DMS 273 (cell line): ENCODE measurements around the gene SLC4A1.

ENCODE experiments used
- DNase-seq: peaks from one replicate; lab custom pipeline; 2025; ENCODE audit not compliant: unreplicated experiment; lab: John Stamatoyannopoulos, UW

SLC4A1 gene

DNA sequence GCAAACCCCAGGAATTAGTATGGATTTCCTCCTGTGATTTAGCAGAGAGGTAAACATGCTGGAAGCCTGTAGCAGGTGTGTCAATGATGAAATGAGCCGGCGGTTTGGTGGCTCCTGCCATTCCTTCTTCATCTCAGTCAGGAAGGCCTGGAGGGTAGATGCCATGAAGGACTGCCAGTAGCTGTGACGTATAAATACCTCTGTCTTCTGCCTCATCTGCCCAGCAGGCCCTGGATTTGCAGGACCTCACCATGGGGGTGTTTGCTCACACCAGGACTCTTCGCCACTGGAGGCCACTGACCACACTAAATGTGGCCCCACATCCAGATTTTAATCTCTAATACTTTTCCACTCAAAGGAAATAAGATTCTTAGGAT lies 16.1 kb upstream of the SLC4A1 start:
- no peak for DNase-seq

DNA sequence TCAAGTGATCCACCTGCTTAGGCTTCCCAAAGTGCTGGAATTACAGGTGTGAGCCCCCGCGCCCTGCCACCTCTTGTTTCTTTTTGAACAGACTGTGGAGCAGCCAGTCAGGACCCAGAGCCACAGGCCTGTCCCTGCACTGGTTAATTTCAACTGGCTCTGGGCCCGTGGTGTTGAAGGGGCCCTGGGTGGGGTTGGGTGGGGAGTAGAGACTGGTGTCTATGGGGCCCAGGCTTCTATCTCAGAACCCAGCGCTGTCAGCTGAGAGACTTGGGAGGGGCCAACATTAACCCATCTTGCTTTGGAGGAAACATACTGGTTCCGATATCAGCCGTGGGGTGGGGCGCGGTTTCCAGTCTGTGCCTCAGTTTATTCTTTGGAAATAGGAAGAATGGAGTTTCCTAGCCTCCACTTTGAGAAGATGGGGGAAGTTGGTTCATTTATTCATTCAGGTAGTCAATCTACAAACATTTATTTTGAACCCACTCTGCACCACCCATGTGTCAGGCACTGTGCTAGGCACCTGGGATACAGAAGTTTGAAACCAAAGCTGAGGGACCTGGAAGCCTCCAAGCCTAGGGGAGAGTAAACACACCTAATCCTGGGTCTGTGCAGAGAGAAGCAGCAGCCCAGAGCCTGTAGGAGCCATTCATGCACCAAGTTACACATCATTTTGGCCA lies 15.5 kb upstream of the SLC4A1 start:
- DNase-seq = no peak

DNA sequence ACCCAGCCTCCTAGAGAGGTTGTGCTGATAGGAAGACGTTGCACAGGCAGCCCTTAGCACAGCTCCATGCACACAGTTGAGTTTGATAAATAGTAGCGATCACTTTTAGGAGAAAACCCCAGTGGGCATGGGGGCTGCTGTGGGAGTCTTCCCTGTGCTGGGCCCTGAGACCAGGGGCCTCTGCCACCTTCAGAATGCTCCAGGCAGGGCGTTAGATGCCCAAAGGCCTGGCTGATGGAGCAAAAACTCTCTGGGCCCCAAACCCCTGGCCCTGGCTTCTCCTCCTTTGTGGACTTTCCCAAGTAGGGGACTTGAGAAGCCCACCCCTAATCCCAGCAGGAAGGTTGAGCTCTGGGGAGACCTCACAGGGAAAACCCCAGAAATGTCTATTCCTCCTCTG lies 14.3 kb upstream of the SLC4A1 start:
- no peak for DNase-seq

DNA sequence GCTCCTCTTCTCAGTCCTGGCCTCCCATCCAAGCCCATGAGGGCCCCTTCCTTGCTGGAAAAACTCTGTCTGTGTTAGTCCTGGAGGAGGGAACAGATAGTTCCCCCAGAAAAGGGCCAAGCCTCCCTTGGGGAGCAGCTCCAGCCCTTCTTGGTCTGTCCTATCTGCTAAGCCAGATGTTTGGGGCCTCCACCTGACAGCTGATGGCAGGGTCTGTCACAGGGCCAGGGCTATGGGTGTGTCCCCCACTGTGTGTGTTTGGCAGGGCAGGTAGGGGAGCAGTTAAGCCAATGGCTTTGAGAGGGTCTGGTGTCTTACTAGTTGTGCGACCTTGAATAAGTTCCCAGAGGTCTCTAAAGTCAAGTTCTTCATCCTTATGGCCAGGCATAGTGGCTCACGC lies 13.6 kb upstream of the SLC4A1 start:
- no peak for DNase-seq

DNA sequence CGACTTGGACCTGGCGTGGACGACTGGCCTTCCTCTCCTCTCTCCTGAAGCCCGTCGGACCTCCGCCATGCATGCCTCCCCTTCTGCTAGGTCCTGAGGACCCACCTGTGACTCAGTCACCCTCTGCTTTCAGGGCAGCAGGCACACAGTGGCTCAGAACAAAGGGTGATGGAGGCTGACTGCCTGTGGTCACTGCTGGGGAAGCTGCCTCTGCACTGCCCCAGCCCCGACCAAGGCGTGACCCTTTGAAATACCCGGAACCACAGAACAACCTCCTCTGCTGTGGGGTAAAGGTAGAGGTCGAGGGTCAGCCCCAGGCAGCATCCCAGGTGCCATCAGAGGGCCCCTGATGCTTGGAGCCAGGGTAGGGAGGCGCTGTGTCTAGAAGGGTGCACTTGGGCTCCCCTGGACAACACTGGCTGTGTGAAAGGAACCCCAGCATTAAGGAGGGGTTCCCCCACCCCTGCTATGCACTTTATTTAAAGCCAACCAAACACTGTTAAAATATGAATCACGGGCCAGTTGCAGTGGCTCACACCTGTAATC lies 12.5 kb upstream of the SLC4A1 start:
- no peak for DNase-seq

DNA sequence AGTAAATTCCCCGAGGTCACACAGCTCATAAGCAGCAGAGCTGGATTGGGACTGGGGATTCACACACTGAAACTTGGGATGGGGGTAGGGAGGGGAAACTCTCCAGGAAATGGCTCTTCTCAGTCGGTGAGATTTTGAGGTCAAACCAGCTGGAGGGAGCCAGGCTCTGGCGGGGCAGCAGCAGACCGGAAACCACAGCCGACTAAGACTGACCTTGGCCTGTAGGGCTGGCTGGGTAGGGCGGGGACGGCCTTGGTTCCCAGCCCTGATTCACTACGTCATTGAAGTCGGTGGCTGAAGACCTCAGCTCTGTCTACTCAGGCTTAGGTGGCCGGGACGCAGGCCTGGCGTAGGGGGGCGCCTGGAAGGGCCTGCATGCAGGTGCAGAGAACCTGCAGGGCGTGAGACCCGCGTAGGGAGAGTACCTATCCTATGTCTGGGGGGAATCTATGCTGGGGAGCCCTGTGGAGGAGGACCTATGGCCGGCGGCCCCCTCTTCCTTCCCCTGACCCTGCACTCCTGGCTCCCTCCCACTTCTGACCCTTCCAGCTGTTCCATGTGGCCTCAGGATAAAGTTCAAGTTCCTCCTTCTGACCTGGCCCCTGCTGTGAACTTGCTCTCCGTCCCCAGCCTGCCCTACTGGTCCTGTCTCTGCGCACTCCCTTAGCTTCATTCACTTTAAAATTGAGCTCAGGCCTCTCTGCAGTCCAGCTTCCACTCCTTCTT lies 11.9 kb upstream of the SLC4A1 start:
- DNase-seq = no peak

DNA sequence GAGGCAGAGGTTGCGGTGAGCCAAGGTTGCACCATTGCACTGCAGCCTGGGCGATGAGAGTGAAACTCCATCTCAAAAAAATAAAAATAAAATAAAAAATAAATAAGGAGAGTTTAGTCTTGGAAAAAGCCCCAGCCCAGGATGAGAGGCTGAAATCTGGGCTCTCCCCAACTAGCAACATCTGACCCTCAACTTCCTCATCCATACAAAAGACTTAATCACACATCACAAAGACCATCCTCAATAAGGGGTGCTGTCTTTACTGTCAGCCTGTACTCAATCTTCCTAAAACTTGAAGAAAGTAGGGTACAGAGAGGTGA lies 11.4 kb upstream of the SLC4A1 start:
- DNase-seq = no peak

DNA sequence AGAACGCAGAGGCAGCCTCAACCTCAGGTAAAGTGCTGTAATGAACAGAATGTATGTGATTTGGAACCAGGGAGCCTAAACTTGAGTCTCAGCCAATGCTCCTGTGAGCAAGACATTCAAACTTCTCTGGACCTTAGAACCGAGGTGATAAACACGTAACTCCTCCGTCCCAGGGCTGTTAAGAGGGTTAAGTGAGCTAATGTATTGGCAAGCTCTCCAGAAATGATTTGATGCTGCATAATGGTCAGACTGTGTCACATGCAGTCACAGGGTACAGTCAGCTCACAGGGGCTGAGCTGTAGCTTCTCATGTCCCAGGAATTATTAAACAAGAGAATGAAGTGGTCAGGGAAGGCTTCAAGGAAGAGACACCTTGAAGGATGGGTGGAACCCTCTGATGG lies 10.0 kb upstream of the SLC4A1 start:
- DNase-seq = no peak

DNA sequence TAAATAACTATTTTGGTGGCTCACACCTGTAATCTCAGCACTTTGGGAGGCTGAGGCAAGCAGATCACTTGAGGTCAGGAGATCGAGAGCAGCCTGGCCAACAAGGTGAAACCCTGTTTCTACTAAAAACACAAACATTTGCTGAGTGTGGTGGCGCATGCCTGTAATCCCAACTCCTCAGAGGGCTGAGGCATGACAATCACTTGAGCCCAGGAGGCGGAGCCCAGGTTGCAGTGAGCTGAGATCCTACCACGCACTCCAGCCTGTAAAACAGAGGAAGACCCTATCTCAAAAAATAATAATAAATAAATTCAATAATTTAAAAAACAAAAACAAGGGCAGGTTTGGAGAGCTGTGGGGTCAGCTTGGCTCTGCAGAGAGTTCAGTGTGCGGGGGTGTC lies 5.7 kb upstream of the SLC4A1 start:
- no peak for DNase-seq

DNA sequence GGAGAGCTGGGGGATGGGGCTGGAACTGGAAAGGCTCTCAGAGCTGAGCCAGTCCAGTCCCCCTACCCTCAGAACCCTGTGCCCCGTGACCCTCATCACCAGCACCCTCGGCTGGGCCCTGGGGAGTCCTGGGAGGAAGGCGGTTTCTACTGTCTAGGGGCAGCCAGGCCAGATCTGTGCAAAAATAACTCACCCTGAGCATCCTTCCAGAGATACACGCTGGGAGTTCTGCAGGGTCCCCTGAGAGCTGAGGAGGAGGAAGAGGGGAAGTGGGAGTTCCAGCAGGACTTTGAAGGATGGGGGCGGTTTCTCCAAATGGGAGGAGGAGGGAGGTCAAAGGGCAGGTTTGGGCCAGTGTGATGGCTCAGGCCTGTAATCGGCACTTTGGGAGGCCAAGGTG lies 5.0 kb upstream of the SLC4A1 start:
- no peak for DNase-seq

DNA sequence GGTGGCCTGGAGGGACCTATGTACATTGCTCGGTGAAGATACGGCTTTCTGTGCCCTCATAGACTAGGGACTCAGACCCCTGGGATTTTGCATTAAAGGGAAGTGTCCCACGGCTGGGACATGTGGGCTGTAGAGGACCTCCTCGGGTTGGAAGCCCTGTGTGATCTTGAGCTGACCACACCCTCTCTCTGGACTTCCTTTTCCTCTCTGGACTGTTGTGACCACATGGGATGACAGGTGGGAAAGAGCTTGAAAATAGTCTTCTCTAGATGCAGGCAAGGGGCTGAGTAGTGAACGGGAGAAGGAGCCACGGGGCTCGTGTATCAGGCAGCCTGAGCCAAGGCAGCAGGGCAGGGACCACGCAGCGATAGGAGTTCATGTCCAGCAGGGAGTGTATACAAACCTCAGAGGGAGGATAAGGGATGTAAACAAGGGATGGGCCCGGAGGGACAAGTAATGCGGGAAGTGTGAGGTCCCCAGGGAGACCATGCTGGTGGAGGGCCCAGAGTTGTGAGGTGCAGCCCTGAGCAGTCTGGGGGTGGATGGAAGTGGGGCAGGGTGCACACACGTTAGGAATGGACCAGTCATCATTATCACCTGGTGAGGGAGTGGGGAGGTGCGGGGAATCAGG lies 4.5 kb upstream of the SLC4A1 start:
- no peak for DNase-seq

DNA sequence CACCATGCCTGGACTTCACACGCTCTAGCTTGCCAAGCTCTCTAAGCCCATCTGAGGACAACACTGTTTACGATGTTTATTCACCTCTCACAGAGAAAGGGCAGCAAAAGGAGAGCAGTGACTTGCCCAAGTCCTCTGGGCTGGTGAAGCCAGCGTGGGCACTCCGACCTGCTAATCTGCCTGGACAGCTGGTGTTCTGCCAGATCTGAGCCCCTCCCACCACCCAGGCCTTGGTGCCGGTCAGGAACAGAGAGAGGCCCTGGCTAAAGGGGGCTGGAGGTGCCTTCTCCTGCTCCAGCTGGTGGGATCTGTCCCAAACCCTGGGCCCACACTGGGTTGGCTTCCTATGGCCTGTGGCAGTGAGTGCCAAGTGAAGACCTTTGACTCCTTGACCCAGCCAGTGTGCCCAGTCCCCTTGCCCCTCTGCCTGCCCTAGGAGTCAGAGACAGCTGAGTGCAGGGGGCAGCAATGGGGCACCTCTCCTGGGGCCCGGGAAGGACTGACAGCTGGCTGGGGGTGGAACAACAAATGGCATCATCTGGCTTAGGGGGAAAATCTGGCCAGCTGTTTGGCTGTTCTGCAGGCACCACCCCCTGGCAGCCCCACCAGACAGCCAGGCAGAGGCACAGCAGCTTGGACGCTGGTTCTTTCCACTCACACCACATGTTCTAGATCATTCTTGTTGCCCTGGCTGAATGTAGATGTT lies 1.8 kb upstream of the SLC4A1 start:
- DNase-seq = peak; percentile 93

DNA sequence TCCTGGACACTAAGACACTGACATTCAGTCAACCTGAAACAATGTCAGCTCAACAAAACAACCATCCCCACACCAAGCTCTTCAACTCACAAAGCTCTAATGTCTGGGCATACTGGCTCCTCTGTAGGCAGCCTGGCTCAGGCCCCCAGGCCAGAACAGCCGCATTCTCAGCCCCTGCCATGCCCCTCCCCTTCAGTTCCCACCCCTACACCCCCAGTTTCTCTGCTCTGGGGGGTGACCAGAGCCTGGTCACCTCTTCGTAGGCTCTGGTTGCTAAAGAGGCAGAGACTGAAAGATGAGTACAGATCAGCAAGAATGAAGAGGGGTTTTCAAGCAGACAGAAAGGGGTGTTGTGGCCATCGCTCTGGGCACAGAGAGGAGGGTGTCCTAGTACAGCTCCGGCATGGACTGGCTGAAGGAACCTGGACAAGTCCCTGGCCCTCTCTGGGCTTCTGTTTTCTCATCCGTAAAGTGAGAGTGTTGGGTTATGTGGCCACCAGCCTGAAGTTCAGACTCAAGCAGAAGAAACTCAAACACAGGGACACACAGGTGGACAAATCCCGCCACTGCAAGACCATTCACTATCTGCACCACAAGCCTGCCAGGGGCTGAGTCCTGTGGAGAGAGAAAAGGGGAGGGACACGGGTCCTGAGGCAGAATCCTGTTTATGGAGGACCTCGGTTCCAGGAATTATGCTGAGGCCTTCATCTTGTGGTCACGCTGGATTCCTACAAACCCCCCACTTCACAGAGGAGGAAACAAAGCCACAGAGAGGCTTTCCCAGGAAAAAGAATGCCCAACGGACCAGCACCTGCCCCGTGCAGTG lies 987 bp upstream of the SLC4A1 start:
- no peak for DNase-seq

DNA sequence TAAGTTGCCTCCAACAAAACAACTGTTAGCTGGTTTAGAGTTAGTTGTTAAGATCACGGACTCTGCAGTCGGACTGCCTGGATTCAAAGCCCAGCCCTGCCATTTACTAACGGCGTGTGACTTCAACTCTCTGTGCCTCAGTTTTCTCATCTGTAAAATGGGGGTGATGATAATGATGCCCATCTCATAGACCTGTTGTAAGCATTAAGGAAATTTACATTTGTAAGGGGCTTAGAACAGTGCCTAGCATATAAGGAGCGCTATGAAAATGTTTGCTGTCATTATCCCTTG lies 825 bp downstream of the SLC4A1 start:
- DNase-seq = no peak

DNA sequence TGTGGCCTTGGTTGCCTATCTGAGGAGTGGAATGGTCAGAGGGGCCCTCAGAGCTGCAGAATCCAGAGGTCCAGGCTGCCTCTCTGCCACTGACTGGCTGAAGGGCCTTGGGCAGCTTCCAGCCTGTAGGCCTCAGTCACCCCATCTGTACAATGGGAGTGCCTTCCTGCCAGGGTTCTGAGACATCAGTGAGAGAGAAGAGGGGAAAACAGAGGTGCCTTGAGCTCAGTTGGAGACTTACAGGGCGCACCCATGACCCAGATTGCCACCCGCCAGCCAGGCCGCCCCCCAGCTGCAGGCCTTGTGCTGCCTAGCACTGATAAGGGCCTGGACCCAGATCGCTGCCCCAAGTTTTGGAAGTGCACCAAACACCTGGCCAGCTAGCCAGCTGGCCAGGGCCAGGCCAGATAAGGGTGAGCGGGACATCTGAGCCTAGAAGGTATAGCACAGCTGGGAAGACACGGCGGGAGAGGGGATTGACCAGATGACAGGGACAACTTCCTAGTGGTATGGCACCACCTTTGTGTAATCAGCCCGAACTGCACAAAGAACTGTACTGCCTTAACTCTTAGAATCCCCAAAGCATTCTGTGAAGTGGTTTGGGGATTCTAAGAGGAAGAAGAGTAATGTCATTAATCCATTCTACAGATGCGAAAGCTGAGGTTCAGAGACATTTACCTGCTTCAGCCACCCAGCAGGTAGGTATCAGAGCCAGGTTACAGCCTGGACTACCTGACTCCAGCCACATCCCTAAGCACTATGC lies 1.4 kb downstream of the SLC4A1 start:
- DNase-seq = peak; percentile 51

DNA sequence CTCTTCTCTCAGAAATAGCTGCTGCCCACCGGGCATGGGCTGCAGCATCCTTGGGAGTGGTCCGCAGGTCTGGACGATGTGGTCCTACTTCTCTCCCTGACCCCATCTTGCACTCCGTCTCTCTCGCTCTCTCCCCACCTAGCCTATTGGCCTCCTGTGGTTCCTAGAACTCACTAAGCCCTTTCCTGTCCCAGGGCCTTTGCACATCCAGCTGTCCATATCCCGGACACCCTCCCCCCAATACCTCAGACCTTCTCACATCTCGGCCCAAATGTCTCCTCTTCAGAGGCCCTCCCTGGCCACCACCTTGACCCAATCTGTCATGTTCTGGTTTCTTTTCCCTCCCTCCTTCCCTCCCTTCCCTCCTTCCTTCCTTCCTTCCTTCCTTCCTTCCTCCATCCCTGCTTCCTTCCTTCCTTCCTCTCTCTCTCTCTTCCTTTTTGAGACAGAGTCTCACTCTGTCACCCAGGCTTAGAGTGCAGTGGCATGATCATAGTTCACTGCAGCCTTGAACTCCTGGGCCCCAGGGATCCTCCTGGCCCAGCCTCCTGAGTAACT lies 4.5 kb downstream of the SLC4A1 start:
- no peak for DNase-seq

DNA sequence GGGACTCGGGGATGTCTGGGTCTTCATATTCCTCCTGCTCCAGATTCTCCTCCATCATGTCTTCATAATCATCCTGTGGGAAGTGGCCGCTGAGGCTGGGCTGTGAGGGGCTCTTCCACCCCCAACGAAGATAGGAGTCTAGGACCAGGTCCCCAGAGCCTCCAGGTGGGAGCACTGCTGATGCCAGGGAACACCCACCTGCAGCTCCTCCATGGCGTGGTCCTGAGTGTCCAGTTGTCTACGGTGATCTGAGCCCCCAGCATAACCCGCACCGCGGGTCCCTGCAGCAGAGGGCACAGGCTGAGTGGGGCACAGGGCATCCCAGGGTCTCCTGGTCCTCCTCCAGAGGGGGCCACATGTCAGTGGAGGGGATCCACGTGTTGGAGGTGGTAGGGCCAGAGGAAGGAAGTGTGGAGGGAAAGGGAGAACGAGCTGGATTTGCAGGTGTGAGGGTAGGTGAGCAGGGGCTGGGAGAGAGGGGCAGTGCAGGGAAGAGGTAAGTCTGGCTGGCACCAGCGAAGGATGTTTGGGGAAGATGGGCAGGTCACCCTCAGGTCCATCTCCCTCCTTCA lies 5.2 kb downstream of the SLC4A1 start:
- DNase-seq = no peak

DNA sequence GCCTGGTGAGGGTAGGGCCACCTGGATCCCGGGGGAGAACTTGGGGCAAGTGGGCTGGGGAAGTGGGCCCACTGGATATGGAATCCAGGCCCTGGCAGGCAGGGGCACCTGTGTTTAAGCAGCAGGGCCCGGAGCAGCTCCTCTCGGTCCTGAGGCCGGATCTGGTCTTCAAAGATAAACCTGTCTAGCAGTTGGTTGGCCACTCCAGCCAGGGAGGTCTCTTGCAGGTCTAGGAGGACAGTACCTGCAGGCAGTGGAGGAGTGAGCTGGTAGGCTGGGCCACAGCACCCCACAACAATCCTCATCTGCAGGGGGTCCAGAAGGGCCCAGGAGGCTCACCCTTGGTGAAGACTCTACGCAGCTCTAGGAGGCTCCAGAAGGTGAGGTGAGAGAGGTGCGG lies 7.6 kb downstream of the SLC4A1 start:
- DNase-seq = no peak

DNA sequence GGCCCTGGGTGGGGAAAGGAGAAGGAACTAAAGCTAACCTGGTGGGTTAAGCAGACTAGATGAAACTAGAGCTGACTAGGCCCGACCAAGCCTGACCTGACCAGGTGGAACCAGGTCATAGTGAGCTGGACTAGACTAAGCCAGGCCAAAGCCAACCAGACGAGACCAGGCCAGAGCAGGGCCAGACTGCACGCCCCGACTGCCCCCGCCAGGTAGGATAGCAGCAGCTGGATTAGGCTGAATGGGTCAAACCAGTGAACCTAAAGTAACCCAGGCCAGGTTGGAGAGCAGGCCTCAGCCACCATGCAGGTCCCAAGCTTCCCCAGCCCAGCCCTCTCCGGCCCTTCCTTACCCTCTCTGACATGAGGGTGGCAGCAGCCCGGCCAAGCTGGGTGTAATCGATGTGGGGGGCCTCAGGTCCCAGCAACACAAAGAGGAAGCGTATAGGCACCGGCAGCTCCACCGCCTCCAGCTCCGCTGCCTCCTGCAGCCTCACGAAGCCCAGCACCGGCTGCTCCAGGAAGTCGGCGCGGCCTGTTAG lies 9.1 kb downstream of the SLC4A1 start:
- no peak for DNase-seq
